ENCODE results near the gene SLC9A9.

Gene SLC9A9

GRCh38 chr3:143343944-143344343 is 504.3 kb downstream of the SLC9A9 start:
- no peak for DNase-seq

- DNase-seq: no peak
Measured at GRCh38 chr3:143343031-143343430, 505.2 kb downstream of the SLC9A9 start.

- DNase-seq: no peak
Measured at GRCh38 chr3:143339451-143339850, 508.8 kb downstream of the SLC9A9 start.

- no peak for DNase-seq
Measured at GRCh38 chr3:143337387-143337786, 510.9 kb downstream of the SLC9A9 start.

GRCh38 chr3:143334231-143334630 is 514.0 kb downstream of the SLC9A9 start:
- DNase-seq: no peak

- DNase-seq: no peak
Measured at GRCh38 chr3:143333367-143333766, 514.9 kb downstream of the SLC9A9 start.

- DNase-seq: no peak
Measured at GRCh38 chr3:143332026-143332425, 516.2 kb downstream of the SLC9A9 start.

DNA sequence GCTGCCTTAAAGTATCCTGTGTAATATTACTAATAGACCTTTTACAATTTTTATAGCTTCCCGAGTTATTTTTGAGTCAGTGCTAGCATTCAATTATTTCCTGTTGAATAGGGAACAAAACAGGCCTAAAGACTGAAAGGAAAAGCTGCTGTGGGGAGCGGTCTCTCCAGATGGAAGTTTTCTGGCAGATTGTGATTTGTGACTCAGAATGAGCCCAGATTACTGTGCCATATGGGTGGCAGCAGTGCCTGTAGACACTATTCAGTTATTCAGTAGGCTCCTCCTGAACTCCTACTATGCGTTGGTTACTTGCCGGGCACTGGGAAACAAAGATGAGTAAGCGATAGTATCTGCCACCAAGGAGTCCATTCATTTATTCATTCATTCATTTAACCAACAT is 516.9 kb downstream of the SLC9A9 start:
- DNase-seq: no peak

- DNase-seq: no peak
Measured at GRCh38 chr3:143330296-143330868, 517.9 kb downstream of the SLC9A9 start.

DNA sequence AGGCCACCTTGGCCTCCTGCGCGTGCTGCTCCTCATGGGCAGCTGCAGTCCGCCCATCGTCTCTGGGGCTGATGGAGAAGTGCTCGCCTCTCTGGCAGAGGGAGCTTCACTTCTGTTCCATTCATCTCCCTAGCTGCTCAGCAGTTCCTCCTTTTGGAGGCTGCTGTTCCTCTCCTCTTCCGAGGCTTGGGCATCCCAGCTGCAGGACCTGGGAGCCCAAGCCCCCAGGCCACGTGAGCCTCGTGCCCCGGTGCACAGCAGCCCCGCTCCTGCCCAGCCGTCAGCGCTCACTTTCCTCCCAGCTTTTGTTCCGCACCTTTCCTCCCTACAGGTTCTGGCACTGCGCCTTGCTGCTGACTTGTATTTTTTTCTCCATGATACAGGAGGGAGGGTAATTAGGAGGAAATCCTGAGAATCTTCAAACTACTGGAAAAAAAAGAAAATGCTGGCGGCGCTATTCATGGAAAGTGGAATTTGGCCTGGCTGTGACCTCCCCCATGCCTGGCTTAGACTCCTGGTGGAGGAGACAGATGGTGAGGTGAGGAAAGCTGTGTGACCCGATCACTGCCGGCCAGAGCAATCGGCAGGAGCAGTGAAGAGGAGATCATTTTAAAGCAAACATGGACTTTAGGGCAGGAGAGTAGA is 518.6 kb downstream of the SLC9A9 start:
- no peak for DNase-seq

GRCh38 chr3:143328451-143328850 is 519.8 kb downstream of the SLC9A9 start:
- no peak for DNase-seq

- no peak for DNase-seq
Measured at GRCh38 chr3:143326983-143327778, 521.1 kb downstream of the SLC9A9 start.

DNA sequence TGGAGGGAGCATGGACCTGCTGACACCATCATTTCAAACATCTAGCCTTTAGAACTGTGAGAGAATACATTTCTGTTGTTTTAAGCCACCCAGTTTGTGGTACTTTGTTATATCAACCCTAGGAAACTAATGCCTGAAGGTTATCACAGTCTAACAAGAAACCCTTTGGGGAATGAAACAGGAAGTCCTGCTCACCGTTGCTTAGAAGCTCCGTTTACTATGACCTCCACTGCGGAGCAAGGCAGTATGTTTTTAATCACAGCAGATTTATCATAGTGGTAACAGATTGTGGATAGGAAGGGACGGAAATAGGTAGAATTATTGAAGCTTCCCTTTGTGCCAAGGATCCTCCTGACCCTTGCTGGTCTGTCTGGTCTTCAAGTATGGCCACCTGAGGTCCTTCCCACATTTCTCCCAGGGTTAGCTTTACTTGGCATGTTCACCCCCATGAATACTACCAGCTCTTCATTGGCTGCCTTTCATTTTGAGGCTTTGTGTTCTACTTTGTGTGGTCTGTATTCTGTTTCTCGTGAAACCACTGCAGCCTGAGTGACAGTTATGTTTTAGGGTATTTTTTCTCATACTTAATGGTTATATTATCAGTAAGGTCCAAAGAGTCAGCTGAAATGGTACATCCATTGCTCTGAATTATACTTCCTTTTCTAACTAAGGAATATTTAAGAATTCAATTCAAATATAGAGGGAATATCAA is 527.1 kb downstream of the SLC9A9 start:
- DNase-seq: no peak

DNA sequence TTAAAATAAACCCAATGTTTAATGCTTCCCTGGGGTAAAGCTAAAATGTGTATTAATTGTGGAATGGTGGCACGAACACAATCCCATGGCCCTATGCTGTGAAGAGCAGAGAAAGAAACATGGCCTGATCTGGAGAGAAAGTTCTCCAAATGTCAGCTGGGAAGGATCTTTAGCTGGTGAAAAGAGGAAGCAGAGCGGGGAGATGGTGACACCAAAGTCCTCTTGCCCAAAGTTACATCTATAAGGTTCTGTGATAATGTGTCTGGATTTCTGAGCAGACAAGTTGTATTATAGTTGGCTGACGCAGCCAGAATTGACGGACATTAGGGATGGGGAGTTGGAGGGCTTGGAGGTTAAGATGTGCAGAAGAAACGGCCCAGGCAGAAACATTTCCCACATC is 532.5 kb downstream of the SLC9A9 start:
- DNase-seq: no peak

- no peak for DNase-seq
Measured at GRCh38 chr3:143314251-143315093, 533.8 kb downstream of the SLC9A9 start.

DNA sequence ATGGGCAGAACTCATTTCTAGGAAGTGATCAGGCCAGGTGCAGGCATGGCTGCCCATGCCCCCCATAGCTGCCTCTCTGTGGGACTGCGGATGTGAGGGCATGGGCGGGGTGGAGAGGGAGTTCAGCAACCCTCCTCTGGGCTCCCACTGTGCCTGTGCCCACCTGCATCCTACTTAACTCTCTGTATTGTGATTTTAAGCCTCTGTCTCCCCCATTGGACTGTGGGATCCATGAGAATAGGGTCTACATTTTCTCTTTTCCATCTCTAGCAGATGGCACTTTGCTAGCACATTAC is 534.4 kb downstream of the SLC9A9 start:
- no peak for DNase-seq

DNA sequence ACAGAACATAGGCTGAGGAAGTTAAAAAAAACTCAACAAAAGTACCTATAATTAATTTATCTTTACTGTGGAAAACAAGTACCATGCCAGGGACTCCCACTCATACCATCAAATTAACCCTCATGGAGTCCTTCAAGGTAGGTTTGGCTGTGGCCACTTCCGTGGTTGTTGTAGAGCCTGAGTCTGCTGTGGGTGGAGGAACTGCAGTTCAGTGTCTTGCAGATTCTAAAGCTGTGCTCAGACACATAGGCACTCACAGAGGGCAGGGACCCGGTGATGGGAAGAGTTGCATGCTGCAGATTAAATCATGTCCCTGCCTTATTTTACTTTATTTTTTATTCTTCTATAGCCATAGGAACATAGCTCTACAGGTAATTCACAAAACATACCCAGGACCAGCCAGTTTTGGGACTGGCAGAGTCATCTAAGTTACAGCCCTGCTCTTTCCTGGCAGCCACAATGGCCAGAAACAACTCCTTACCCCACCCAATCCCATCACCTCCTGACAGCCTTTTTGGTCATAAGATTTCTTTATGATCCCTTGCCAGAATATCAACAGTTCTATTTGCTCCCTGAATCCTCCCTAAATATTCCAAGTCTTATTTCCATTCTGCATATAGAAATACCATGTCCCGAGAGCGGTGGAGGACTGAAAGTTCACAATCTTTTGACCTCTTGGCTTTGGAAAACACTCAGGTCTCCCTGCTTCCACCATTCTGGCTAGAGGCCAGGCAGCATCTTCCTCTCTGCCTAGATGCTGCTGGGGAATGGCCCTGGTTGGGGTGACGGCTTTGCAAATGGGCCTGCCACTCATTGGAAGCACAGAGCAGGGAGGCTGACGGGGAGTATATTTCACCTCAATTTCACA is 535.0 kb downstream of the SLC9A9 start:
- no peak for DNase-seq

- no peak for DNase-seq
Measured at GRCh38 chr3:143311096-143311495, 537.2 kb downstream of the SLC9A9 start.

DNA sequence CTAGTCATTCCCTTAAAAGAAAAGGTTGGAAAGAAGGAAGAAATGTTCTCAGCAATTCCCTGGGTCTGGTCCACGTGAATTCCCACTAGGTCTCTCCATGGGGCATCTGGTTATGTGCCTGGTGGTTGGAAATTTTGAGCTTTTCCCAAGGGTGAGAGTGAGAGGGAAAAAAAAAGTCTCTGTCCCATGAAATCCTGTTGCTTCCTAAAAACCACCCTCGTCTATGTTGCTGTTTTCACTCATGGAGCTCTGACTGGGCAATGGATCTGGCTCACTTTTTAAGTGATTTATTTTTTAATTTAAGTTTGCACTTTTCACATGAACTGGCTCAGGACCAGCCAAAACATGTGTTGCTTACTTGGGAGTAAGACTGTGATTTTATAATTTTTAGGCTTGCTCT is 538.6 kb downstream of the SLC9A9 start:
- DNase-seq: no peak

DNA sequence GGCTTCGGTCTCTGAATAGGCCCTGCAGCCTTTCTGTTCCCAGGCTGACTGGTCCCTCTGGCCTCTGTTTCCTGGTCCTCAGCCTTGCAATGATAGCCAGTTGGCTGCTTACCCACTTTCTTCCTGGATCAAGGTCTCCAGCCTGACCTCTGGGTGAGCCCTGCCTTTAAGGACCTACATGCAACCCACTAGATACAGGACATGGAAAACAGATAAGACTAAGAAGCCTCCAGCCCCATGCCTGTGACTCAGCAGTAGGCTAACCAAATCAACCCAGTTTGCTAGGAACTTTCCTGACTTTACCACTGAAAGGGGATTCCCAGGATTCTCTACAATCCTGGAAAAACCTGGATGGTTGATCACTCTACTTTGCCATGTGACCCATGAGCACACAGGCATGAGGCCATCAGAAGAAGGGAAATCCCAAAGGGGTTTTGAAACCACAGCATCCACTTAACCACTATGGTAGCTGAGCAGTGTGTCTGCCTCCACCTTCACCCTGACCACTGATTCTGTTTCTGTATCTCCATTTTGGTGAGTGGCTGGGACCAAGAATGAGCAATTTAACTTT is 540.6 kb downstream of the SLC9A9 start:
- no peak for DNase-seq

- no peak for DNase-seq
Measured at GRCh38 chr3:143306407-143306806, 541.9 kb downstream of the SLC9A9 start.
